MCF 10A (cell line): ENCODE measurements around the gene PUS7. TPM values are rescaled to one million over a fixed set of nuclear protein-coding genes. Genes with fewer than 3 reads are reported as not detected.
"Not testable (repeated sequence)": the region's sequence is repeated elsewhere in the genome, so short reads cannot be mapped to it uniquely, and the experiment has no call there.

Experiments used
- BruUV-seq: library from RNA; stranded (reverse); fragments of 400-500 nt; replicated peaks from 2 replicates; lab custom pipeline; 2021; lab: Mats Ljungman, UMichigan
- CTCF ChIA-PET: fragments of 300-600 bp; sonication (Branson Sonifier 250); formaldehyde crosslinking; extraction: SDS; loops from one replicate; lab custom pipeline; 2021; ENCODE audit warnings: antibody characterized with exemption, inconsistent platforms; lab: Yijun Ruan, JAX
- POLR2A ChIA-PET: fragments of 300-600, 350-650 bp; sonication (Branson Sonifier 250); formaldehyde crosslinking; extraction: SDS; loops from one replicate; lab custom pipeline; 2020; ENCODE audit warnings: antibody characterized with exemption, inconsistent platforms; lab: Yijun Ruan, JAX
- DNase-seq: peaks from one replicate; pipeline ENCODE4 v3.0.0-alpha.2; 2018; ENCODE audit not compliant: unreplicated experiment
- H3K27ac Mint-ChIP-seq: one replicate; pipeline ENCODE4 v1.8.0; 2022; ENCODE audit warnings: mild to moderate bottlenecking, low read depth, mixed read lengths; ENCODE audit not compliant: unreplicated experiment
- H3K27me3 Mint-ChIP-seq: one replicate; pipeline ENCODE4 v1.8.0; 2022; ENCODE audit warnings: mixed read lengths; ENCODE audit not compliant: insufficient read depth, unreplicated experiment
- H3K36me3 Mint-ChIP-seq: one replicate; pipeline ENCODE4 v1.8.0; 2022; ENCODE audit warnings: mild to moderate bottlenecking, moderate library complexity, mixed read lengths; ENCODE audit not compliant: insufficient read depth, unreplicated experiment
- H3K4me1 Mint-ChIP-seq: one replicate; pipeline ENCODE4 v1.8.0; 2022; ENCODE audit warnings: mixed read lengths; ENCODE audit not compliant: insufficient read depth, unreplicated experiment
- H3K4me3 Mint-ChIP-seq: one replicate; pipeline ENCODE4 v1.8.0; 2022; ENCODE audit warnings: mild to moderate bottlenecking, moderate library complexity, mixed read lengths; ENCODE audit not compliant: unreplicated experiment
- H3K9me3 Mint-ChIP-seq: one replicate; pipeline ENCODE4 v1.8.0; 2022; ENCODE audit warnings: mixed read lengths; ENCODE audit not compliant: unreplicated experiment
- CTCF ChIP-seq: fragments of 200-600 bp; IDR thresholded peaks from one replicate; pipeline ENCODE4 v1.8.0; 2022; ENCODE audit warnings: antibody characterized with exemption, mild to moderate bottlenecking; ENCODE audit not compliant: unreplicated experiment
- intact Hi-C: fragments of 100-400 bp; cut with micrococcal nuclease; formaldehyde crosslinking; loops from 2 replicates; pipeline ENCODE4 v1.14.1; 2022
- total RNA-seq: library from RNA; stranded (reverse); gene quantifications from 2 replicates; pipeline ENCODE4 v1.2.3, GENCODE V29; 2022

The PUS7 gene
- total RNA-seq, 1 experiment from 2014 or later, result 29.7 TPM

- Mint-ChIP-seq H3K9me3 (no peaks in the 10 kb centered on the region), H3K27ac (no peak overlapping the region), H3K4me1 (no peaks in the 10 kb centered on the region), H3K4me3 (no peak overlapping the region), H3K36me3 (no peaks in the 10 kb centered on the region), H3K27me3 (no peaks in the 10 kb centered on the region)
- BruUV-seq, result no TSS peak
- no peak for TF ChIP-seq CTCF
- CTCF ChIA-PET, result interaction anchor here (0.6 kb wide), 1 partner anchor 478 kb away, joined by 4 read pairs; no protein-coding TSS in a partner anchor
- POLR2A ChIA-PET, result no interaction called here
- DNase-seq, result no peak
- intact Hi-C loops, result no loop called here
These were observed 73.9 kb downstream of the PUS7 start for GRCh38 chr7:105448181-105448580.

- no peak overlapping the region for H3K4me3 Mint-ChIP-seq
- TF ChIP-seq CTCF, result no peak
- DNase-seq, result no peak
These were observed 77.6 kb downstream of the PUS7 start for GRCh38 chr7:105444342-105444987.

GRCh38 chr7:105442214-105442613, 79.9 kb downstream of the PUS7 start:
- H3K27ac Mint-ChIP-seq, H3K27me3 Mint-ChIP-seq, DNase-seq, H3K4me3 Mint-ChIP-seq, intact Hi-C loops, H3K9me3 Mint-ChIP-seq, BruUV-seq, H3K36me3 Mint-ChIP-seq: not testable (repeated sequence)
- ChIA-PET CTCF (interaction anchor here (1.0 to 1.4 kb wide), 2 partner anchors 12 to 44 kb away, joined by 3 read pairs; no protein-coding TSS in a partner anchor), POLR2A (interaction anchor here (0.7 to 3.1 kb wide), 3 partner anchors 12 to 21 kb away, joined by 3 to 9 read pairs (median 5); no protein-coding TSS in a partner anchor)
- H3K4me1 Mint-ChIP-seq, result peaks cover 15% of the 10 kb centered on the region

More at GRCh38 chr7:105444342-105444987, 77.6 kb downstream of the PUS7 start:
- no peaks in the 10 kb centered on the region for H3K27me3 Mint-ChIP-seq
- H3K27ac Mint-ChIP-seq, result no peak overlapping the region
- intact Hi-C loops, result no loop called here
- POLR2A ChIA-PET, result interaction anchor here (3.1 kb wide), 1 partner anchor 9 kb away, joined by 9 read pairs; no protein-coding TSS in a partner anchor
- BruUV-seq, result no TSS peak
- CTCF ChIA-PET, result interaction anchor here (0.9 to 1.5 kb wide), 3 partner anchors 12 to 28 kb away, joined by 3 to 4 read pairs (median 3); no protein-coding TSS in a partner anchor
- no peaks in the 10 kb centered on the region for H3K36me3 Mint-ChIP-seq
- H3K9me3 Mint-ChIP-seq, result no peaks in the 10 kb centered on the region
- peaks cover 2% of the 10 kb centered on the region for H3K4me1 Mint-ChIP-seq

- CTCF ChIA-PET, result interaction anchor here (0.6 to 1.5 kb wide), 6 partner anchors 9 to 458 kb away, joined by 3 to 6 read pairs (median 4); no protein-coding TSS in a partner anchor
- H3K27ac Mint-ChIP-seq, result peak overlapping the region; percentile 91
- H3K9me3 Mint-ChIP-seq, result no peaks in the 10 kb centered on the region
- POLR2A ChIA-PET, result interaction anchor here (0.6 to 2.3 kb wide), 7 partner anchors 9 to 483 kb away, joined by 3 to 8 read pairs (median 4); partner anchors contain the start of gene SRPK2
- peaks cover 15% of the 10 kb centered on the region for H3K4me1 Mint-ChIP-seq
- DNase-seq, result peak; percentile 65
- TF ChIP-seq CTCF, result peak; percentile 14
- no peaks in the 10 kb centered on the region for H3K27me3 Mint-ChIP-seq
- BruUV-seq, result no TSS peak
- intact Hi-C loops, result no loop called here
- H3K4me3 Mint-ChIP-seq, result peak overlapping the region; percentile 26
- peaks cover 5% of the 10 kb centered on the region for H3K36me3 Mint-ChIP-seq
These were observed 82.7 kb downstream of the PUS7 start for GRCh38 chr7:105439174-105439893.
